GM20000 (cell line): ENCODE results near the gene RINL.
"Not testable (repeated sequence)": the region's sequence is repeated elsewhere in the genome, so short reads cannot be mapped to it uniquely, and the experiment has no call there.

Source experiments
- DNase-seq: peaks from one replicate; pipeline ENCODE4 v3.0.0; 2012; ENCODE audit warnings: low spot score
- CTCF ChIP-seq: IDR thresholded peaks from 2 replicates; pipeline ENCODE4 v1.5.1; 2012; ENCODE audit warnings: mild to moderate bottlenecking, control low read depth; ENCODE audit errors: extremely low read depth, missing control alignments

The RINL gene

GRCh38 chr19:38869160-38869835 lies 8.8 kb downstream of the RINL start:
- peak; percentile 50 for DNase-seq
- no peak for TF ChIP-seq CTCF

- DNase-seq: no peak
- no peak for TF ChIP-seq CTCF
These were observed 9.5 kb downstream of the RINL start for GRCh38 chr19:38868551-38868950.

GRCh38 chr19:38867171-38867780 lies 10.8 kb downstream of the RINL start:
- TF ChIP-seq CTCF: no peak

GRCh38 chr19:38862321-38863059 lies 15.6 kb downstream of the RINL start:
- no peak for TF ChIP-seq CTCF
- no peak for DNase-seq

More at GRCh38 chr19:38867171-38867780, 10.8 kb downstream of the RINL start:
- DNase-seq: no peak

- no peak for DNase-seq
- no peak for TF ChIP-seq CTCF
These were observed 16.7 kb downstream of the RINL start for GRCh38 chr19:38861368-38861767.

- DNase-seq: not testable (repeated sequence)
These were observed 18.4 kb downstream of the RINL start for GRCh38 chr19:38859631-38860204.

- no peak for TF ChIP-seq CTCF
- DNase-seq: no peak
These were observed 21.3 kb downstream of the RINL start for GRCh38 chr19:38856813-38857212.

GRCh38 chr19:38855751-38856150 lies 22.3 kb downstream of the RINL start:
- DNase-seq: not testable (repeated sequence)

- DNase-seq: not testable (repeated sequence)
These were observed 23.1 kb downstream of the RINL start for GRCh38 chr19:38854961-38855360.
